Stimulated activated CD8-positive, alpha-beta memory T cell treated with anti-CD3 and anti-CD28 coated beads, Interleukin-15, amount 100 ng/mL, for 24 hours (primary cell): ENCODE results near the gene RAB44.
"Not testable (repeated sequence)": the region's sequence is repeated elsewhere in the genome, so short reads cannot be mapped to it uniquely, and the experiment has no call there.

Source experiments
- DNase-seq: peaks from one replicate; pipeline ENCODE4 v3.0.0-alpha.2; 2020; ENCODE audit warnings: low read depth

Gene RAB44

DNA sequence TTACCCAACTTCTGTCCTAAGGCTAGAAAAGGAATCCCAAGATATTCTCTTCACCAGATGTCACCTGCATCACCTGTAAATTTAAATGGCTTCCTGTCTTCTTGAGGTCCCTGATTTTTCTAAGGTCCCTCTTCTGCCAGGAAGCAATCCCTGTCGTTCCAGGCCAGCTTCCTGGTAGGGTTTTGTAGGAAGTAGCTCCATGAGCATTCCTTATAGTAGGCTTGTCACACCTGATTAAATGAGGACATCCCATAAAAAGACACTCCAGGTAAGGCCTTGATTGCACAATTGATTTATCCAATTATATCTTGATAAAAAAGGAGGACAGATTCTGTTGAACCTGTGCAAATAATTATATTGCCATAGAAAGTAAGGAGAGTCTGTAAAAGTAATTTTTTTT lies 8.7 kb downstream of the RAB44 start:
- DNase-seq: no peak

DNA sequence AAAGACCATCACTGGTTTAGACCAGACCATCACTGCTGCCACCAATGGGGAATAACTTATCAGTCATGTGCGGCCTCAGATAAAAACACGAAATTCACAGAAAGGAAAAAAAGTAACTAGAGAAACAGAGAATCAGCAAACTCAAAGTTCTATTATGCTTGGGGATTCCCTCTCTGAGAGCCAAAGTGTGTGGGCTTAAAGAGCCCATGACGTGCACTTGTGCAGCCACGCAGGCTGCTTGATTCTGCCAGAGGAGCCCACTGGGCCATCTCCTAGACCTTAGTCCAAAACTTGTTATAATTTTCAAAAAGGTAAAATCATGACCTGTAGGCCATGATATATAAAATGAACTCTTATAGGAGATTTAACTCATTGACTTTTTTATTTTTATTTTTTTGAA lies 15.2 kb downstream of the RAB44 start:
- no peak for DNase-seq

DNA sequence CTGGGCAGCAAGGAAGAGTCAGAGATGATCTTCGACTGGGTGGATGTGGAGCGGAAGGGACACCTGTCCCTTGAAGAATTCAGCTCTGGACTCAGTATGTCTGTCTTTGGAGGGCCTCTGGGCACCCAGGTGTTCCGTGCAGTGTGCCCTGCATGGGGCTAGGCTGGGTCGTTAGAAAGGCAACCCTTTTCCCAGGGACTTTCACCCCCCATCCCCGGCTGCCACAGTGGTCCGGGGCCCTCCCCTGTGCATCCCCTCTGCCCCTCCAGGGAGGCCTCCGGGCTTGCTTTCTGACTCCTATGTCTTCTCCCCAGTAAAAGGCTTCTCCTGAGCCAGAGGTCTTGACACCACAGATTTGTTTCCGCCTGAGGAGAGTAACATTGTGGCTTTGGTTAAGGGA lies 16.2 kb downstream of the RAB44 start:
- no peak for DNase-seq

DNA sequence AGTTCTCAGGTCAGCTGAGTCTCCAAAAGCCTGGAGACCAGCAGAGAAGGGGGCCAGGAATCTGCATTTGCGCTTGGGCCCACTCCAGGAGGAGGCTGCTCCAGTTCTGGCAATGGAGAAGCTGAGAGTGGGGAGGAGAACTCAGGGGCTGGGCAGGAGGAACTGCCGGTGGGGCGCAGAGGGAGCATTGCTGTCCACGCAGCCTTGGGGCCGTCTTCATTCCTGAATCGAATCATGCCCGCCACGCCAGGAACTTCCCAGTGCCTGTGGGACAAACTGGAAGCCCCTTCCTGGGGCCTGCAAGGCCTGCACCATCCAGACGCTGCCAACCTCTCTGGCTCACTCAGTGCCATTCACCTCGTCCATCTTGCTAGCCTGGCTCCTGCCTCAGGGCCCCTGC lies 16.9 kb downstream of the RAB44 start:
- no peak for DNase-seq

DNA sequence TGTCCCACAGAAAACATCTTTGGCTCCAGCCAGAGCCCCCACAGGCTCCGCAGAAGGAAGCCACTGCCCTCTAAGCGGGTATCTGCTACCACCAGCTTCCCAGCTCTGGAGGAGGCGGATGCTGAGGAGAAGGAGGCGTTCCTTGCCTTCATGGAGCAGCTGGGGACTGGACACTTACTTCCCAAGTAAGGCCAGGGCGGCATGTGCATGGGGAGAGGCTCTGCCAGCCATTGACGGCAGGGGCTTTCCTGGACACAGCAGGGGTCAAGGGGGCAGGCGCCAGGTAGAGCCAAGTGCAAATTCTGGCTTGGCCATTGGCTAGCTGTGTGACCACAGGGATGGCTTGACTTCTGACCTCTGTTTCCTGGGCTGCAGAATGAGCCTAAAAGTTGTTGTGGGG lies 17.8 kb downstream of the RAB44 start:
- DNase-seq: no peak

DNA sequence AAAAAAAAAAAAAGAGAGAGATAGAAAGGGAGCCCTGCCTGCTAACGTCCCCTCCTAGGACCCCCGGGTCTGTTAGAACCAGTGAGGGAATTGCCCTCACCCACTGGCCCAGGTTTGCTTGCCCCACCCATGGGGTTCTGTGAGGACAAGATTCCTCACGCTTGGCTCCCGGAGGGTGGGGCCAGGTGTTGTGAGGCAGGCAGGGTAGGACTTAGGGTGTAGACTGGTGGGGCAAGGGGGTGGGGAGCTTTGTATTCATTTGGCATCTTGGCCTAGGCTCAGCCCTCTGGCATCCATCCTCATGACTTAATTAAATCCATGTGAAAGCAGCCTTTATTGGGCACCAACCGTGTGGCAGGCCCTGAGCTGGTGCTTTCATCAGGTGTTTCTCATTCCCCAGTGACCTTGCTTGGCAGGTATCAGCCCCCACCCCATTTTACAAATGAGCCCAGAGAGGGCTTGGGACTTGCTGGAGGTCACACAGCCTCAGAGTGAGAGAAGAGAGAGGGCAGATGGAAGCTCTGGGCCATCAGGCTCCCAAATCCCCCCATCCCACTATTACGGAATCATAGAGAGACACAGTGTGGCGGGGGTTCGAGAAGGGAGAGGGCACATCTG lies 19.0 kb downstream of the RAB44 start:
- no peak for DNase-seq

DNA sequence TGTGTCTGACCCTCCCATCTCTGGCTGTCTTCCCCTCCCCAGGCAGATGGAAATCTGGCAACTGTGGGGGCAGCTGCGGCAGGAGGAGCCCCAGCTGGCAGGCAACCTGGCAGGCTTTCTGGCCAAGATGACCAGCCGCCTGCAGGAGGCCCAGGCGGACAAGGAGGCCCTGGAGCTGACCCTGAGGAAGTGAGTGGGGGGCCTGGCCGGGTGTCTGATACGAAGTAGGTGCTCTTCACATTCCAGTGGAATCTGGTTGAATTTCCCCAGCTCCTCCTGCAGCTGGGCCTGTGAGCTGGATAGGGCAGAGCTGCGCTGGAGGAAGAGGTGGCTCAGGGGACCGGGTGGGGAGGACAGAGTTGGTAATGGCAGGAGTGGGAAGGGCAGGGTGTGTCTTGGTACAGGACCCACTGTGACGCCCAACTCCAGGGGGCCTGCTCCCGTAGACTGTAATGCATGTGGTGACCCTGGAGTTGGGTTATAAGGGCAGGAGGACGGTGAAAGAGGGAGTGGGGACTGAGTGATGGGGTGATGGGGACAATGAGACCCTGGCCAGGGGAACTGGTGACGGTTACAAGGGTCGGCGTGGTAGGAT lies 19.7 kb downstream of the RAB44 start:
- DNase-seq: no peak

DNA sequence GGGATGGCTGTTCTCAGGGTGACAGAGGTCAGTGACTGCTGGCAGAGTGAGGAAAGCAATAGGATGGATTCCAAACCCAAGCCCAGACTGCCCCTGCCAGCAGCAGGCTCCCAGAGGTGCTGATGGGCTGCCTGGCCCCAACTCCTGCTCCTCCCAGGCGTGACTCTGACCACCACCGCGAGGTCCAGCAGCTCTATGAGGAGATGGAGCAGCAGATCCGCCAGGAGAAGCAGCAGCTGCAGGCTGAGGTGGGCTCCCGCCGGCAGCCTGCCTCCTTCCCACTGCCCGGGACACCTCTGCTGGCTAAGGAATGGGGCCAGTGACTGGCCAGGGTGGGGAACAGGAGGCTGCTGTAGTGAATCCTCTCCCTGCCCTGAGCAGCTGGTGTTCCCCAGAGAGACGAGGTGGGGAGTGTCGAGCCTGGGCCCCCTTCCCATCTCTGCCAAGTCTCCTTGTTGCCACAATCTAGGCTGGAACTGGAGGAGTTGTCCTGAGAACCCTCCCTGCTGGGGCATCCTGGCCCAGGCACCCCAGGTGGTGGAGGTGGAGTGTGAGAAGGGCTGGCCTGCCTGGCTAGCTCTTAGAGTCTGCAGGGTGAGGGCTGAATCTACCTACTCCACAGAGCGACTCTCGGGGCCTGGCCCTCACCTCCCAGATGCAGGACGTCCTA lies 20.4 kb downstream of the RAB44 start:
- DNase-seq: no peak

DNA sequence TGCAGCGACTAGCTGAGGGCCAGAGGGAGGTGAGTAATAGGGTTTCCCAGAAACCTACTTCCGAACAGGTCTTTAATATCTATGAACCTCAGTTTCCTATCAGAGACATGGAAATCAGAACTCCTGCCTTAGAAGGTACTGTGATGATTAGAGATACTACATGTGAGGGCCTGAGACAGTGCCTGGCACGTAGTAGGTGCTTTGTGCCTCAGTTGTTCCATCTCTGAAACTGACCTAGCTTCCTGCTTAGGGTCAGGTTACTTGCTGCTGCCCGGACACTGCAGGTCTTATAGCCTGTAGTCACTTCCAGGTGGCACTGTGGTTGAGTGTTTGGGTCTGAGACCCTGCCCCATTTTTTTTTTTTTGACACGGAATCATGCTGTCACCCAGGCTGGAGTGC lies 20.9 kb downstream of the RAB44 start:
- DNase-seq: no peak

DNA sequence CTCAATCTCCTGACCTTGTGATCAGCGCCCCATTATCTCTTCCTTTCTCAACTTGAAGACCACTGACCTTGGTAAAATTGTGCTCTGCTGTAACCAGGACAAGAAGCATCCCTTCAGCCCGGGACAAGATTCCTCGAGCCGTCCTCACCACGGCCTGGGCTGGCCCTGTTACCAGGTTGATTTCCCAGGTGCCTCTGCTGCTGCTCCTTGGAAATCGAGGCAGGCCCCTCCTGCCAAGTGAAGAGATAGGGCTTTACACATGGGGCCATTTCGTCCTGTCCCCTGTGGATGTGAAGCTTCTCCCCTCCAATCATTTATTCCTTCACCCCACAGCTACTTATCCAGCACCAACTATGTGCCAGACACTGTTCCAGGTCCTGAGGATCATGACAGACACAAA lies 21.5 kb downstream of the RAB44 start:
- DNase-seq: no peak

DNA sequence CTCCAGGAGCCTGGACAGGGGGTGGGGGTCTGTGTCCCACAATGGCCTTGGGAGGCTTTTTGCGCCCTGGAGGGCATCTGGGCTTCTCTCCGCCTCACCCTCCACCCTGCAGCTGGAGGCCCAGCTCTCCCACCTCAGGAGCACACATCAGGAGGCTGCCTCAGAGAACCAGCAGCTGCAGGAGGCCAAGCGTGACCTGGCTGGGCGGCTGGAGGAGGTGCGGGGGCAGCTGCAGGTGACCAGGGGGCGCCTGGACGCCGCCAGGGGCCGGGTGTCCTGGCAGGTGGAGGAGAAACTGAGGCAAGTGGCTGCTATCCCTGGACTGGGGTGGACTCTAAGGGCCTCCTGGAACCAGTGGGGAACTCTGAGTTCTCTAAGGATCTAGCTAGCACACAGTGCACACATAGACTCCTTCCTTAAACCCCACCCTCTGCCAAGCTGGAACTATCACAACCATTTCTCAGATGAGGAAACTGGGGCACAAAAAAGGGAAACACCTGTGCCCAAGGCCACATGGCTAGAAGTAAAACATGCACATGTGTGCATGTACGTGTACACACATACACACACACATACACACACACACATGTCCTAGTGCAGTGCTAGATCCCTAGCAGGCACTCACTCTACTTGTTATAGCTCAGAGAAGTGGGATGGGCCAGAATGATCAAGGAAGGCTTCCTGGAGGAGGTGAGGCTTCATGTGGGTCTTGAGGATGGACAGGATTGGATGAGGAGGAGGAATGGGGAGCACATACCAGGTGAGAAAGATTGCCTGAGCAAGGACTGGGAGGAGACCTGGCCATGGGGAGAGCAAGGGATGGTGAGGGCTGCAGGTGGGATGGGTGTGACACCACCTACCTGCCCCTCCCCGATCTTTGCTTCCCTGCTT lies 22.9 kb downstream of the RAB44 start:
- no peak for DNase-seq

DNA sequence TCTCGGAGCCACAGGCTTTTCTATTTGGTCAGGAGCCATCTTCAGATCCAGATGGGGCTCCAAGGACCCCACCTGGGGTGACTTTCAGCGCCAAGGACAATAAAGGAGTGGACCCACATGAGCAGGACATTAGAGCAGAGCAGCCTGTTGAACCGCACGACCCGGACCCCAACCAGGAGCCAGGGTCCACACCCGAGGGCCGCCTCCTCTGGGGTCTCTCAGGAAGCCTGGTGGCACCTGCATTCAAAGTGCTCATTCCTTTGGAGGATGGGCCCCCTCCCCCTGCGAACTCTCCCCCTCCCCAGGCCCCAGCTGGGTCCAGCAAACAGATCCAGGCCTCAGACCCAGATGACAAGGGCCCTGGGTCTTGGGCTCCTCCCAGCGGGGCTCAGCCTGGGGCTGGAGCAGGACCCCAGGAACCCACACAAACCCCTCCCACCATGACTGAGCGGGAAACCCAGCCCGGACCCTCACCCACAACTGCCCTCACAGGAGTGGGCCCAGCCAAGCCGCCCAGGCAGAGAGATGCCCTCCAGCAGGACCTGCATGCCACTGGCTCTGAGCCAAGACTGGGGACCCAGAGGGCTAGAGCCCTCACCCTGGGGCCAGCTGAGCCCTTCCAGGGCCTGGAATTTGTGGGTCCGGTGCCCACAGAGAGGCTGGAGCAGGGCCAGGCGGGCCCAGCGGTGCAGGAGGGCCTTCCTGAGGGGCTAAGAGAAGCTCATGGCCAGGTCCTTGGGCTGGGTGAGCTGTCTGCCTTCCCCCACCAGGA lies 23.9 kb downstream of the RAB44 start:
- no peak for DNase-seq

DNA sequence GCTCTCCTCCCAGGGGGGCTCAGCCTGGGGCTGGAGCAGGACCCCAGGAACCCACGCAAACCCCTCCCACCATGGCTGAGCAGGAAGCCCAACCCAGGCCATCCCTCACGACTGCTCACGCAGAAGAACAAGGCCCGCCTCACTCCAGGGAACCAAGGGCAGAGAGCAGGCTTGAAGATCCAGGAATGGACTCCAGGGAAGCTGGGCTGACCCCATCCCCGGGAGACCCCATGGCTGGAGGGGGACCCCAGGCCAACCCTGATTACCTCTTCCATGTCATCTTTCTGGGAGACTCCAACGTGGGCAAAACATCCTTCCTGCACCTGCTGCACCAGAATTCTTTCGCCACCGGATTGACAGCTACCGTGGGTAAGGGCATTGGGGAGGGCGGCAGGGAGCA lies 24.7 kb downstream of the RAB44 start:
- no peak for DNase-seq

DNA sequence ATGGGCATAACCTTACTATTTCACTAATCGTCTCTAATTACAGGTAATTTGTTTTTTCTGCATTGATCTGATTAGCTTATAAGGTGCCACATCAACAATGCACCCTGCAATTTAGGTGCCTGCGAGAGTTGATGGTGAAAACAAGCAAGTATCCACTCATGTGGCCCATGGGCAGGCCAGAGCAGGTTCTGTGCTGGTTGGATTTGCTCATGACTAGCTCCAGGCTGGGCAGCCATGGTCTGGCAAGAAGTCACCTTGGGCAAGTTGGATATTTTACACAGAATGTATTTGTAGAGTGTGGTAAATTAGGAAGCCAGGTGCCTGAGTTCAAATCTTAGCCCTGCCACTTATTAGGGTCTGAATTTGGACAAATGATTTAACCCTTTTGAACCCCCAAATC lies 25.3 kb downstream of the RAB44 start:
- DNase-seq: no peak

DNA sequence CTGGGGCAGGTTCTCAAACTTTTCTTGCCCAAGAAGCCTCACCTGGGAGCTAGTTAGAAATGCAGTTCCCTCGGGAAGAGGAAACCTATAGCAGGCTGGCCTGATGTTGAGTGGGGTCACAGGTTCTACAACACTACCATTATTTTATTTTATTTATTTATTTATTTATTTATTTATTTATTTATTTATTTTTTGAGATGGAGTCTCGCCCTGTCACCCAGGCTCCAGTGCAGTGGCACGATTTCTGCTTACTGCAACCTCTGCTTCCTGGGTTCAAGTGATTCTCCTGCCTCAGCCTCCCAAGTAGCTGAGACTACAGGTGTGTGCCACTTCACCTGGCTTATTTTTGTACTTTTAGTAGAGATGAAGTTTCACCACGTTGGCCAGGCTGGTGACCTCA lies 26.4 kb downstream of the RAB44 start:
- DNase-seq: not testable (repeated sequence)

DNA sequence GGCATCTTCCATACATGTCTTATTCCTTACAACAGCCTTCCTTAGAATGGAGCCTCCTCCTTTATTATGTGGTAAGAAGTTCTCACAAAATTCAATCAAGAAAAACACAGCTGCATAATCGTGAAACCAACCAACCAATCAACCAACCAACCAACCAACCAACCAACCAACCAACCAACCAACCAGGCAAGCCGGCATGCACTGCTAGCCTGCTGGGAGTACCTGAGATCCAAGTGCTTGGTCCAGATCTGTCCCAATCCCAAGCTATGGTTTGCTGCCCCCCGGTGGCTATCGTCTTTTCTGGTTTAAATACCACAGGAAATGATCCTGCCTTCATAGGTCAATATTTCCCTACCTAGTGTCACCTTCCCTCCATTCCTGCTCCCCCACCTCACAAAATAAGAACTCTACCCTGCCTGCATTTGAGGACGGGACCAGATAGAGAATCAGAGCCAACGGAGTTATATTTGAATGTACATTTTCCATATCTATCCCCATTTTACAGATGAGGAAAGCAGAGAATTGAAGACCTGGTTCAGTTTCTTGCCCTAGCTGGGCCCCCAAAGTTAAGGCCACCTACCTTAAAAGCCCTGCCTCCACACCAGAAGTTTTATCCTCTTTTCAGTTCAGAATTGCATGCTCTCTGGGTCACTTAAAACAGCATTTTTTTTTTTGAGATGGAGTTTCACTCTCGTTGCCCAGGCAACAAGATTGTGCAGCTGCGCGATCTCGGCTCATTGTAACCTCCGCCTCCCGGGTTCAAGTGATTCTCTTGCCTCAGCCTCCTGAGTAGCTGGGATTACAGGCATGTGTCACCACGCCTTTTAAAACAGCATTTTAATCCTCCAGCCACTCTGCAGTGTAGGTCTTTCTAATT lies 27.1 kb downstream of the RAB44 start:
- DNase-seq: no peak

DNA sequence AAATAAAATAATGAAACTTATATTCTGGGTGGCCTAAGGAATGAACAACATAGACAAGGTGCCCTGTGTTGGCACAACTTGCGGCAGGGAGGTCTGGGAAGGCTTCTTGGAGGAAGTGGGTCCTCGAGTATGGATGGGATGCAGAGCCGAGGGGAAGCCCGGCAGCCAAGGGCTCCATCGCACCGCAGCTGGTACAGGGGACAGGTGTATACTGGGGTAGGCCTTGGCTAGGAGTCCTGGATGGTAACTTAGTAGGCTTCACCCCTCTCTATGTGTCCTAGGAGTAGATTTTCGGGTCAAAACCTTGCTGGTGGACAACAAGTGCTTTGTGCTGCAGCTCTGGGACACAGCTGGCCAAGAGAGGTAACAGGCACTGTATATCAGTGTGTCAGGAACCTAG lies 28.0 kb downstream of the RAB44 start:
- no peak for DNase-seq

DNA sequence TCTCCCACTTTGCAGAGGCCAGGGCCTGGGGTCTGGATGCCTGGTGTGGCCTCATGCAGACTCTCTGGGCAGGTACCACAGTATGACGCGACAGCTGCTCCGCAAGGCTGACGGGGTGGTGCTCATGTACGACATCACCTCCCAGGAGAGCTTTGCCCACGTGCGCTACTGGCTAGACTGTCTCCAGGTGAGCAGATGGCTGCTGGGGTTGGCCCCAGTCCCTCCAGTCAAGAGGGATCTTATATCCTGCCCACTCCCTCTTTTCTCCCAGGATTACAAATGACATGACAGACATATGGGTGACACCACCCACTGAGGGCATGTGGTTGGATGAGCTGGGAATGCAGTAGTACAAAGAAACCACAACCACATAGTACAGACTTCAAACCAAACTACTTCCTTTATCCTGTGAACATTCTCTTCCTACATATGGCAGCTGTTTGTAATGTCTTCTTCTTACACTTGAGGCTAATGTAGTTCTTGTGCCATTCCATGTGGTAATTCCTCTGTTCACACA lies 29.9 kb downstream of the RAB44 start:
- DNase-seq: no peak

DNA sequence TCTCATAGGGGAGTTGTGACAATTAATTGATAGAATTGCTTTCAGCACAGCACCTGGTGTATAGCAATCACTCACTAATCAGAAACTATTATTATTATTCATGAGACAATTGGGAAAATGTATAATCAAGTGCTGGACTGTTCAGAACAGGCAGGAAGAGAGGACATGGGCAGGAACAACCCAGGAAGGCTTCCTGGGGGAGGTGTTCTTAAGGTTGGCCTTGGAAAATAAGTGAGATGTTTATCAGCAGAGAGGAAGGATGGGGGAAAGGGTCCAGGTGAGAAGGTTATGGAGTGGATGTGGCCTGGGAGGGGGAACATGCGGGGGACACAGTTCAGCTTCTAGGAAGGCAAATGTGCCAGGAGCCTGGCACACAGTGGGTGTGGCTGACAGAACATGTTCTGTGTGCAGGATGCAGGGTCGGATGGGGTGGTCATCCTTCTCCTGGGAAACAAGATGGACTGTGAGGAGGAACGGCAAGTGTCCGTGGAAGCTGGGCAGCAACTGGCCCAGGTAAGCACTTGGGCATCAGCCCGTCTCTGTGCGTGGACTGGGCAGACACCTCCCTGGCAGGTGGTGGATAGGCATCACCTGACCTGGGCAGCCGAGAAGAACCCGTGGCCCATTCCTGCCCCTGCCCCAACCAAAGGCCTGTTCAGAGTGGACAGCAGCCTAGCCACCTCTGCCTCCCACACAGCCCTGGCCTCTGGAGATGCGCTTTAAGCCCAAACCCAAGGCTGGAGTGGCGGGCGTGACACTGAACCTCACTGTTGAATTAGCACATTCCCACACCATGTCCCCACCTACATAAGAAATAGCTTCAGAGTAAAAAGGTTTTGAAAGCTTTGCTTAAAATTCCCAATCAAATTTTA lies 30.9 kb downstream of the RAB44 start:
- no peak for DNase-seq

DNA sequence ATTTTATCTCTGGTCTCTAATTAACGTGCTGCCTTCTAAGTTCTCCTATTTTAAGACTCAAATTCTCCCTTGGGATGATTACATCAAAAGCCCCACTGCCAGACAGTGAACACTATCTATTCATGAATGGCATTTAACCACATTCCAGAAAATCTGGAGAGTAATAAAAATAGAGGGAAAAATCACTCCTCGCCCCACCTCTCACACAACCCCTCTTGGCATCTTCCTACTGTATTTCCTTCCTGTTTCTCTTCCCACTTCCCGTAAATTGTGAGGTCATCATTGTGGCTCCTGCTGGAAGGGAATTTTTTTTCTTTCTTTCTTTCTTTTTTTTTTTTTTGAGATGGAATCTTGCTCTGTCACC lies 31.5 kb downstream of the RAB44 start:
- DNase-seq: no peak
